Measurements from ENCODE around the gene SKI. TPM values are rescaled to one million over a fixed set of nuclear protein-coding genes. Genes with fewer than 3 reads are reported as not detected.

SKI gene
- 29.2 and 40.5 TPM in 2 replicates for total RNA-seq

DNA sequence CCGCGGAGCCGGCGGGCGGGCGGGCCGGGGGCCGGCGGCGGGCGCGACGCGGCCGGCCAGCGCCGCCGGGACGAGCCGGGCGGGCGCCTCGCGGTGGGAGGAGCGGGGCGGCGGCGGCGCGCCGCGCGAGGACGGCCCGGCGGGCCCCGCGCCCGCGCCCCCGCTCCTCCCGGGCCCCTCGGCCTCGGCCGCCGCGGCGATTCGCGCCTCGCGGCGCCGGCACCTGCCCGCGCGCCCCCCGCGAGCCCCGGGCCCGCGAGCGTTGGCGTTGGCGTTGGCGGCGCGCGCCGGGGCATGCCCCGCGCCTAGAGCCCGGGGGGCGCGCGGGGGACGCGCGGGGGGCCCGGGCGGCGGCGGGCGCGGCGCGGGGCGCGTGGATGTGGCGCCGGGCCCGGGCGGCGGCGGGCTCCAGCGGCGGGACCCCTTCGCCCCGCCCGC, at the start of gene SKI:
SKI (plus strand) TSS at position 163 of the 438 bp plus-strand sequence. CDS start 448 bp downstream, outside the sequence.

DNA sequence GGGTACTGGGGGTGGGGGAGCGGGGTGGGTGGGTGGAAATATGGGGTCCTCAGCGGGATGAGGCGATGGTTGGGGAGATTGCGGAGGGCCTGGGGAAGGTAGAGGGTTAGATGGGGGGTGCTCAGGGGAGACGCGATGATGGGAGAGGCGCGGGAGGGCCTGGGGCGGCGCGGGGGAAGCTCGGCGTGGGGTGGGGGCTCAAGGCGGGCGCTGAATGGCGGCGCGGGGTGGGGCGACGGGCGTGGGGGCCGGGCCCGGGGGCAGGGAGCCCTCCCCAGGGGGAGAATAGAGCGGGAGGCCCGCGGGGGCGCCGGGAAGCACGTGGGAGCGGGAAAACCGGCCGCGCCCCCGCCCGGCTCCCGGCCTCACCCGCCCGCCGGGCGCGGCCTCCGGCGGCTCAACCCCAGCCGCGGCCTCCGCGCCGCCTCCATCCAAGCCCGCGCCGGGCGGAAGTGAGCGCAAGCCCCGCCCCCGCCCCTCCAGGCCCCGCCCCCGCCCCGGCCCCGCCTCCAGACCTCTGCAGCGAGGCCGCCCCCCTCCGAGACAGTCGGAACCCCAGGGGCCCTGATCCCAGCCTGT, 33.7 kb upstream of the SKI start, which contains the start of gene FAAP20:
FAAP20 (minus strand) TSS at position 454 of the 579 bp plus-strand sequence; CDS start at position 431, 23 bp downstream.

Other genes starting within 250 kb of the SKI start
- not detected in 2 replicates for gene CFAP74, start 224.5 kb upstream of the SKI start, total RNA-seq
- not detected in 2 replicates for gene GABRD, start 209.0 kb upstream of the SKI start, total RNA-seq
- gene PRKCZ, start 177.9 kb upstream of the SKI start, total RNA-seq: 0.76 and 2.3 TPM in 2 replicates
- 16.7 and 18.2 TPM in 2 replicates for gene FAAP20, start 33.5 kb upstream of the SKI start, total RNA-seq
- gene MORN1, start 163.2 kb downstream of the SKI start, total RNA-seq: 5.8 and 8.2 TPM in 2 replicates
- 54.2 and 93.9 TPM in 2 replicates for gene RER1, start 163.5 kb downstream of the SKI start, total RNA-seq
- gene PEX10, start 184.2 kb downstream of the SKI start, total RNA-seq: 33.8 and 39.8 TPM in 2 replicates
- under 0.01 and 0.33 TPM in 2 replicates for gene PLCH2, start 248.0 kb downstream of the SKI start, total RNA-seq